ENCODE results near the gene VASP.

GRCh38 chr19:45457776-45458175 lies 49.5 kb upstream of the VASP start:
- TF ChIP-seq EZH2 (IDR thresholded peaks at IDR 0.05; ENCODE audit: borderline replicate concordance, insufficient read depth, low read length, poor library complexity, severe bottlenecking): no peak
- no peak for TF ChIP-seq CTCF (IDR thresholded peaks at IDR 0.05; ENCODE audit: poor library complexity, severe bottlenecking)
- TF ChIP-seq MXI1 (conservative IDR thresholded peaks at IDR 0.05; ENCODE audit: poor library complexity, severe bottlenecking): no peak
- TF ChIP-seq RAD21 (conservative IDR thresholded peaks at IDR 0.05): no peak
- TF ChIP-seq POLR2AphosphoS5 (IDR thresholded peaks at IDR 0.05): no peak
- no peak for TF ChIP-seq TAF1 (IDR thresholded peaks at IDR 0.05; ENCODE audit: low read depth)
- no peak for TF ChIP-seq REST (IDR thresholded peaks at IDR 0.05; ENCODE audit: borderline replicate concordance)
